ENCODE results near the gene ADARB1.

DNA sequence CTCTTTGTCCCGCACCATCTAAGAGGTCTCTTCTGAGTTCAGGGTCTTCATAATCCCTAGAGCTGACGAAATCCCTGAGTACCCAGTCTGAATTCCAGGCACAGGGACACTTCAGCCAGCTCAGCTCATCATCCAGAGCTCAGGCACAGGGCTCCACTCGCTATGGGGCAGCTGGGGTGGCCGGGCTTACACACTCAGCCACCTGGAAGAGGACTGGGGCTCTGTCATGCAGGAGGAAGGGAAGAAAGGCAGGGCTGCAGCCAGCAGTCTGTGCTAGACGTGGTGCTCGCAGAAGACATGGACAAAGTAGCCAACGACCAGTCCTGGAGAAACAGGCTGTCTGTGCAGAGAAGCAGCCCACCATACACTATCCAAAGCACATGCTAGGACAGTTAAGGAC is 124.8 kb downstream of the ADARB1 start:
- TF ChIP-seq, protein P1, sequence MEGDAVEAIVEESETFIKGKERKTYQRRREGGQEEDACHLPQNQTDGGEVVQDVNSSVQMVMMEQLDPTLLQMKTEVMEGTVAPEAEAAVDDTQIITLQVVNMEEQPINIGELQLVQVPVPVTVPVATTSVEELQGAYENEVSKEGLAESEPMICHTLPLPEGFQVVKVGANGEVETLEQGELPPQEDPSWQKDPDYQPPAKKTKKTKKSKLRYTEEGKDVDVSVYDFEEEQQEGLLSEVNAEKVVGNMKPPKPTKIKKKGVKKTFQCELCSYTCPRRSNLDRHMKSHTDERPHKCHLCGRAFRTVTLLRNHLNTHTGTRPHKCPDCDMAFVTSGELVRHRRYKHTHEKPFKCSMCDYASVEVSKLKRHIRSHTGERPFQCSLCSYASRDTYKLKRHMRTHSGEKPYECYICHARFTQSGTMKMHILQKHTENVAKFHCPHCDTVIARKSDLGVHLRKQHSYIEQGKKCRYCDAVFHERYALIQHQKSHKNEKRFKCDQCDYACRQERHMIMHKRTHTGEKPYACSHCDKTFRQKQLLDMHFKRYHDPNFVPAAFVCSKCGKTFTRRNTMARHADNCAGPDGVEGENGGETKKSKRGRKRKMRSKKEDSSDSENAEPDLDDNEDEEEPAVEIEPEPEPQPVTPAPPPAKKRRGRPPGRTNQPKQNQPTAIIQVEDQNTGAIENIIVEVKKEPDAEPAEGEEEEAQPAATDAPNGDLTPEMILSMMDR (IDR thresholded peaks at IDR 0.05), result no peak
- TF ChIP-seq POLR2A (IDR thresholded peaks at IDR 0.05), result no peak
